Stimulated activated CD8-positive, alpha-beta memory T cell treated with anti-CD3 and anti-CD28 coated beads, Interleukin-12 subunit alpha, Interleukin-12 subunit beta, amount 100 ng/mL, for 24 hours (primary cell): ENCODE results near the gene AGAP2.

Source experiments
- DNase-seq: peaks from one replicate; pipeline ENCODE4 v3.0.0-alpha.2; 2020; ENCODE audit errors: extremely low read depth

The AGAP2 gene

DNA sequence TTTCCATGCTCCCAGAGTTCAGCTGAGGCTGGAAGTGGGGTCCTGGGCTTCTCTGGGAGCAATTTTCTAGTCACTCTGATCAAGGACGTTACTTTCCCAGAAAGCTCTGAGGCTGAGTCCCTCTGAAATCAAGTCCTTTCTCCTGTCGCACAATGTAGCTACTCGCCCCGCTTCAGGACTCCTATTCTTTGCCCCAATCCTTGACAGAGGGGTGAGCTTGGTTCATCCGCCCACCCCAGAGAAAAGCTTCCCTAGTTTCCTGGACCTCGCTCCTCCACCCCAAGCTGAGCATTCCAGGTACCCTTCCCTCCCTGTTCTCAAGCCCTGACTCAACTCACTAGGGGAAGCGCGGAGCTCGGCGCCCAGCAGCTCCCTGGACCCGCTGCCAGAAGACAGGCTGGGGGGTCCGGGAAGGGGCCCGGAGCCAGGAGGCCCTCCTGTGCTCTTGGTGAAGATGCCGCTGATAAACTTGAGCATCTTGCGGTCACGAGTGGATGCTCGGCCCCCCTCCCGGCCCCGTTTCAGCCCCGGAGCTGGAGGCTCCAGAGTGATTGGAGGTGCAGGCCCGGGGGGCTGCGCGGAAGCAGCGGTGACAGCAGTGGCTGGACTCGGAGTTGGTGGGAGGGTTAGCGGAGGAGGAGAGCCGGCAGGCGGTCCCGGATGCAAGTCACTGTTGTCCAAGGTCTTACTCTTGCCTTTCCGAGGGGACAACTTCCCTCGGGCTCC lies 1.6 kb downstream of the AGAP2 start:
- DNase-seq, result no peak

DNA sequence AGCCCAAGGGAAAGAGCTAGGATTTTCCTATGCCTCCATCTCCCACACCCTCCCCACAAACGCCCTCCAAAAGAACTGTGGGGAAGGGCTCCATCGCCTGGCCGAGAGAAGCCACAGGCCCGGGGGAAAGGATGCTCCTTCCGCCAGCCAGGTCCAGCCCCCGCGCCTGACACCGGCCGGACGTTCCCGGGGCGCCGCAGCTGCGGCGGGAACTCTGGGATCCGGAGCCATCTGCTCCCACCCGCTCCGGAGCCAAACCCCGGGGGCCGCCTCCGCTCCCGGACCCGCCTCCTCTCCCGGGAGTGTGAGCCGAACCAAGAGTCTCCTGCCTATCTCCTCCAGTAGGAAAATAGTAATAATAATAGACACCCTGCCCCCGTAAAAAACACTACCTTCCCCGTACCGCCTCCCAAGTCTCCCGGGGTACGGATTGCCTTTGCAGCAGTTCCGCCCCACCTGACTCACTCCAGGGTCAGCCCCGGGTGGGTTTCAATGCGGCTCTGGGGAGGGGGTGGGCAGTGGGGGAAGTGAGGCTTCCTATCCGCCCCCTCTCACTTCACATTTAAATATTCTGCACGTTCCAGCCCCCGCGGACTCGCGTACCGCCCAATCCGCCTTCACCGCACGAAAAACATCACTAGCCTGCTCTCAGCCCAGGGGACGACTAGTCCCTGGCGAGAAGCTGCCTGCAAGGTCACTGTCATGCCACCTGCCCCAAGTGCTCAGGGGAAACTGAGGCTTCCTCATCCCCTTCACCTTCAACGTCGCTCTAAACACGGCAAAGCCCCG lies 2.4 kb downstream of the AGAP2 start:
- no peak for DNase-seq

DNA sequence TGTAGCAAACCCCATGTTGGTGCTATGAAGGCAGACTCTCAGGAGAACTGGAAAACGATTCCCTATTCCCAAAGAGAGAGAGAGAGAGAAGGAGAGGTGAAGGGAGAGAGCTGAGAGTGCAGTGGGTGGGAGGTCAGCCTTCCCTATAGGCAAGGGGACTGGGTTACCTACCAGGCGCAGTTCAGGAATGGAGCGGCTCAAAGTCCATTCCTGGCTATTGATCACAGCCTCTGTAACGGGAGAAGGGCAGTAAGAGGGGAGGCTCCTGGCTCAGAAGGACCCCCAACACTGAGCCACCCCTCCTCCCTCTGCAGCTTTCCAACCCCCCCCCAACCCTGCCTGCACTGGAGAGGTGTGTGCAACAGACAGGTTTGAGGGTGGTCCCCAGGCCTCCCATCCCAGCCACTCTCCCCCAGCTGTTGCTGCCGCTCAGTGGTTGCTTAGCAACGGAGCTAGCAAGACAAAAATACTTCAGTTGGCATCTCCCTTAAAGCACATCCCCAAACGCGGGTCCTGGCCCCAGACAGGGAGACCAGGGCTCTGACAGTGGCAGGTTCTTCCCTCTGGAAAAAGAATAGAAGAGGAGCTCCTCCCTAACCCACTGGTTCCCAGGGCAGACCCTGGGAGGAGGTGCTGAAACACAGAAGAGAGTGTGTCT lies 3.2 kb downstream of the AGAP2 start:
- DNase-seq, result no peak

DNA sequence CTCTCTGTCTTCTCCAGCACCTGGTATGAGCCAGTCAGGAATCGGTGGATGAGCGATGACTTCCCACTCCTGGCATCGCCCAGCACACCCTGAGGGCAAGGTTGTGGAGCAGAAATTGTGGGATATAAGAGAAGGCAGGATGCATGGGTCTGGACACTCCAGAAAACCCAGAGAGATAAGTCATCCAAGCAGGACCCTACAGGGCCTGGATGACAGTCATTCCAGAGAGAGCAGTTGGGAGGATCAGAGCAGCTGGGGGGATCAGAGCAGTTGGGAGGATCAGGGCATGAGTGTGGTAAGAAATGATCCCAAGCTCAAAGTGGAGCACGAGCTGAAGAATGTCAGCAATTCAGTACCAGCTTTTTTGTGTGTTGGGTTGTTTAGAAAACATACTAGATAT lies 4.0 kb downstream of the AGAP2 start:
- DNase-seq, result no peak

DNA sequence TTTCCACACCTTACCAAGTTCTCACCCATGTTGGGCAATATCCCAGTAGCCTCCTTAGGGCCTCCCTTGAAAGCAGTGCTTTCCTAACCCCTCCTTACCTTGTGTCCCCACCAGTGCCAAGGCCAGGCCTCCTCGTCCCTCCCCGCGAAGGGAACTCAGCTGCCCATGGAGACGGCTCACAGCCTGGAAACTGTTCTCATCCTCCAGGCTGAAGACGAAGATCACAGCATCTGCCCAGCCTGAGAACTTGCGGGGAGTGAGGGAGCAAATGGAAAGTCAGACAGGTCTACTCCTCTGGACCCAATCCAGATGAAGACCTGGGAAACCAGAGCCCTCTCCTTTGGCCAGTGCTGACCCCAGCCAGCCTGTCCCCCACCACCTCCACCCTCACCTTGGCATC lies 4.6 kb downstream of the AGAP2 start:
- DNase-seq, result no peak

DNA sequence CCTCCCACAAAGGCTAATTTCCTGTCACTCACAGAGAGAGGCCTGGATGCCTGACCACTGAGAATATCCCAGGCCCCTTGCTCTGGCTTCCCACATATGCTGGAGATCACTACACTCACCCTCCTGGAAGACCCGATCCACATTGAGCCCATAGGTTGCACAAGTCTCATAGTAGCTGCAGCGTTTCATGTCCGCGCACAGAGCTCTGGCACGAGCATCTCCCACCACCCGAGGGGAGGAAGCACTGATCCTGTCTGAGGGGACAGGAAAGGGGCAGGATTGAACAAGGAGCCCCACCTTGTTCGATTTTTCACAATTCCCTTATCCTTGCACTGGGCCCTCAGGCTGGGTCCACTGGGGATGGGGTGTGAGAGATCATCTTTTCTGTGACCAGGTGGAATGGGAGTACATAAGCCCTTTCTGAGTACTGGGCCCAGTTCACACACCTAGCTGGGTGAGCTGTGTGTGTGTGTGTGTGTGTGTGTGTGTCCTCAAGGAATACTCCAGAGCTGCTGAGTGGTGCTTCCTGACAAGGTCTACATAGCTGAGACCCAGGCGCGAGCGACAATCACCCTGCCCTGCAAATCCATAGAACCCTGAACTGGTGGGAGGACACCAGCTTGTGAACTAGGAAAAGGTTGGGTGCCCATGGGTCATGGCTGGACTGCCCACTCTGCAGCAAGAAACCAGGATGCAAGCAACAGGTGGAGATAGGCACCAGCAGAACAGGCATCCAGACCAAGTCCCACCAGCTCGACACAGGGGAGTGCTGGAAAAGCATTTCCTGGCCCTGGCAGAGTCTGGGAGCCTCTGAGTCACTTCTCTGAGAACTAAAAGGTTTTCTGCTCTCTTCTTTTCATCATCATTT lies 5.6 kb downstream of the AGAP2 start:
- DNase-seq, result no peak

DNA sequence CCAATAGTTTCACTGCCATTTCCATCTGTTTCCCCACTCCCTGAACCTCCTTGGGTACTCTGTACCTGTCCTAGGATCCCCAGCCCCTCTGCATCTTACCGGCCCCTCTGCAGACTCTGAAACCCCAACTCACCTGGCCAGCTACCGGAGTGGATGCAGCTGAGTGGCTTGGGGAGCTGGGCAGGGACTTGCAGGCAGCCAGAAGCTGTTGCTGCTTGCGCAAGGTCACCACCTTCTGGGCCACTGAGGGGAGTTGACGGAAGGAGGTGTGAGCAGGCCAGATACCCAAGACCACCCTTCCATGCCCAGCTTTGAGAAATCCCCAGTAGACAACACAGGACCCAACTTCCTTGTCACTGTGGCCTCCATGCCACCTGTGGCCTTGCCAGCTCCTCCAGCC lies 6.3 kb downstream of the AGAP2 start:
- DNase-seq, result no peak

DNA sequence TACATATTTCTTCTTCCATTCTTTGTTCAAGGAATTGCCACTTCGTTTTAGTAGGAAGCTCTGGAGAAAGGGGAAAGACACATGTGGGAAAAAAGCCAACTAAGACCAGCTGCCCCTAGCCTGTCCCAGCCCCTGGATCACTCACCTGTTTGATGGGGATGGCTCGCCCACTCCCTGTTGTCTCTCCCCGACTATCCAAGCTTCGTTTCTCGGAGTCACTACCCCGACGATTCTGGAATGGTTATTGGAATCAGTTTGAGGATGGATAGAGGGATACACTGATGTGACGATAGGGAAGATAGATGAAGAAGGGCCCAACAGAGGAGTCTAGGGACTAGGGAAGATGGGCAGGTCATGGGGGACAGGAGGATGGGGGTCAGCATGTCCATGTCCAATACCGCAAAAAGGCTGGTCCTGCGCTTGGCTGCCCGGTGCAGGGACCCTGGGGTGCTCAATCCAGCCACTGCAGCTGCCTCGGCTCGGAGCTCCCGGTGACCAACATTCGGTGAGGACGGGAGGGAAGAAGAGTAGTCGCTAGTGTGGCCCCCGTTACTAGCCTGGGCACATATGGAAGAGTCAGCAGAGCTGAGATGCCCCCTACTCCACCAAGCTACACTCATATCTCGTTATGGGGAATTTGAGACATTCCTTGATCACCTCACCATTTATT lies 7.0 kb downstream of the AGAP2 start:
- no peak for DNase-seq

DNA sequence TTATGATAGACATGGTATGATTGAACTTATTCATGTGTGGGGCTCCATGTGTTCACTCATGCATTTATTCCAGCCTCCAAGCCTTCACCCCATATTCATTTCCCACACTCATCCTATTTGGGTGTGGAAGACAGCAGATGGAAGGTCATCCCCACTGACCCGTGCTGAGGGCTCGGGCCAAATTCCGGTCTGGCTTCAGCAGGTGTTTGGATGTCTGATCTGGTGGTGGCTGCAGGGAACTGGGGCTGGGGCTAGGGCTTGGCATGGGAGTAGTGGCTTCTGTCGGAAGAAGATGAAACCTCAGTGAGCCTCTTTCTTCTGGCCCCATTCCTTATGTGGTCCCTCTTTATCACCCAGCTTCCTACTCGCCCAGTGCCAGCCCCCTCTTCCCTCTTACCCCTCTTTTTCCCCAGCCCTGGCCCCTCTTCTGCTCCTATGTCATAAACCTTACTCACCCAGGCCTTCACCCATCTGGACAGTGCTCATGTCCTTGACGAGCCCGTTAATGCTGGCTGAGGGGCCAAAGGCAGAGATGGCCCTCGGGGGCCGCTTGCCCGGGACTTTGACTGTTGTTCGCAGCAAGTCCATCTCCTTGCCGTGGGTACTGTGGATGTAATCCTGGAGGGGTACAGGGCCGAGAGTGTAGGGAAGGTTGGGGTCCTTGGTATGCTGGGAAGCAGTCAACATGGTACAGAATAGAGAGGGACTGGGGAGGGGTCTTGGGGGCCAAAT lies 8.0 kb downstream of the AGAP2 start:
- DNase-seq, result no peak

DNA sequence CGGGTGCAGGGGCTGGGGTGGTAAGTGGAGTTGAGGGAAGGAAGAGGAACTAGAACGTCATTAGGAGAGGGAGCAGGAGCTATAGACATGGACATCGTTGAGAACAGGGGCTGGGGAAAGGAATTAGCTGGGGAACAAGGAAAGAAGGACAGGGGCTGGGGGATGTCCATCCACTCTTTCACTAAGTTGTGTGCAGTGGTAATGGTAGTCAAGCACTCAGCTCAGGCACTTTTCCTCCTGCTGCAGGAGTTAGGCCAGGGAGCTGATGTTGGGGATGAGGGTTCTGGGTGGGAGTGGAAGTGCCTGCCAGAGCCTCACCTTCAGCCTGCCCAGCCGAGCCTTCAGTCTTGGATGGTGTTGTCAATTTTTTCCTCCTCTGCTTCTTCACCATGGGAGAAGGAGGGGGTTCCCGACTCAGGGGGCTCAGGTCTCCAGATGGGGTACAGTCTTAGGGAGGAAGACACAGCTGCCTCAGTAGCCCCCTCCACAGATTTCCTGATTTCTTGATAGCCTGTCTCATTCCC lies 9.2 kb downstream of the AGAP2 start:
- no peak for DNase-seq

DNA sequence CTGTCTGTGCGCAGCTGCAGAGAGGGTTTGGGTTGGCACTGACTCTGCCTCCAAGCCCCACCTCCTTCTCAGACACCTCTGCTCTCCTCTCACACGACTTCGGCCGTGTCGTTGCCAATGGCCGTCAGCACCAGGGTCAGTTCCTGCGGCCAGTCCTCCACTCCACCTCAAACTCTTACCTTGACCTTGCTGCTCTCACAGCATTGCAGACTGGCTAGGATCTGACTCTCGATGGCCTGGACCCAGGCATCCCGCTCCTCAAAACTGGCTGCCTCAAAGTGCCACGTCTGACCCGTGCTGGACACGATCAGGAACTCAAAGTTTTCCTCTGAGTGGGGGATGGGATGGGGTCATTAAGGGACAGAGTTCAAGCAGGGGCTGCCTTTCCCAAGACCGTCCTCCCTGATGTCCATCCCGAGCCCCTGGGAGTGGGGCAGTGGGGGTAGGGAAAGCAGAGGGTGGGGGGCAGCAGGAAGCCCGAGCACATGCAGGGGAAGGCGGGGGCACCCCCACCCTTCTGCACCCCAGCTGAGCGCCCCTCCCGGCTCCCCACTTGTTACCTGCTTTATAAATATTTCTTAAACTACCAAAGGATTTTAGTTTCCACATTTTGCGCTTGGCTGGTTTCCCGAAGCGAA lies 10.7 kb downstream of the AGAP2 start:
- DNase-seq, result no peak

DNA sequence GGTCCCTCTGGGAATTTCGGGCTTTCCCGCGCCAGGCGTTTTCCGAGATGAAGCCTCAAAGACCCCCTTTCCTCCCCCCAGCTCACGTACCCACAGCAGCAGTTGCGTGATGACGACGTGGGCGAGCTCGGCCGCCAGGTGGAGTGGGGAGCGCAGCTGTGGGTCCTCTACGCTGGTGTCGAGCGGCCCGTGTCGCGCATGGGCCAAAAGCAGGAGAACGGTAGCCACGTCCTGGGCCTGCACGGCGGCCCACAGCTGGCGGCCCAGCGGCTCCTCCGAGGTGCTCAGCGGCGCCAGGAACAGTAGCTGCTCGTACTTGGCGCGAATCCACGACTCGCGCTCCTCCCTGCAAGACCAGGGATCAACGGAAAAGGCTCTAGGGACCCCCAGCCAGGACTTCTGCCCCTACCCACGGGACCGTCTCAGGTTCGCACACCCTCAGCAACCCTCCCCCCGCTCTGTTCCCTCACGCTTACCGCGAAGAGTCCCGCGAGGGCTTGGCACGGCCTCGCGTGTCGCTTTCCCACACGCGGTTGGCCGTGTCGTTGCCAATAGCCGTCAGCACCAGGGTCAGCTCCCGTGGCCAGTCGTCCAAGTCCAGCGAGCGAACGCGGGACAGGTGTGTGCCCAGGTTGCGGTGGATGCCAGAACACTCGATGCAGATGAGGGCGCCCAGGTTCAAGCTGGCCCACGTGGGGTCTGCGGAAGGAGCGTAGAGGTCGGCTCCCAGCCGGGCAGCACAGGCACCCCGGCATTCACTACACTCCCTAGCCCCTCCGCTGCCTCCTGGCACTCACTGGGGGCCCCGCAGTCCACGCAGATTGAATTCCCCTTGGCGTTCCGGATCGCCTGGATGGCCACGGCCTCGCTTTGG lies 11.4 kb downstream of the AGAP2 start:
- DNase-seq, result no peak

DNA sequence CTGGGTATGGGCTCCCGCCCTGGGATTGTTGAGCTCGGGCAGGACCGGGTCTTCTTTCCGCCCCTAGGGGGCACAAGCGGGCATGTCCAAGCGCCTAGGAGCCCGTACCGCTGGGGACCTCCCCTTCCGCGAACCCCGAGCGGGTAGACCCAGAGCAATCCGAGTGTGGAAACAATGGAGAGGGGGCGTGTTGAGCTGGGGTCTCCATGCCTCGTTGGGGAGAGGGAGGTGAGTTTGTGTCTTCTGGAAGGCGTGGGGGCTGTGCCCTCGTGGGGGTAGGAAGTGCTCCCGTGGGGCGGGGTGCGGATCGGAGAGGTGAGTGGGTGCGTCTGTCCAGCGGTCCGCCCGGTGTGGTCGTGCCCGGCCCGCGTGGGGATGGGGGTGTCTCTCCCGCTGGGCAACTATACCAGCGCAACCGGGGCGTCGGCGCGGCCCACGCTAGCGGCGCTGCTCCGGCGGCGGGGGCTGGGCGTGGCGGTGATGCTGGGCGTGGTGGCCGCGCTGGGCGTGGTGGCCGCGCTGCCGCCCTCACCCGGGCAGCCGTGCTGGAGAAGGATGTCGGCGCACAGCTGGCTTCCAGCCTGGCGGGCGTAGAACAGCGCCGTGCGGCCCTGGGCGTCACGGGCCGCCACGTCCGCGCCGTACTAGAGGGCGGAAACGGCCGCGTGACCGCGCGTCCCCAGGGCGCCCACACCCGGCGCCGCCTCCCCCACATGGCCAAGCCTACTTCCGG lies 12.2 kb downstream of the AGAP2 start:
- no peak for DNase-seq

DNA sequence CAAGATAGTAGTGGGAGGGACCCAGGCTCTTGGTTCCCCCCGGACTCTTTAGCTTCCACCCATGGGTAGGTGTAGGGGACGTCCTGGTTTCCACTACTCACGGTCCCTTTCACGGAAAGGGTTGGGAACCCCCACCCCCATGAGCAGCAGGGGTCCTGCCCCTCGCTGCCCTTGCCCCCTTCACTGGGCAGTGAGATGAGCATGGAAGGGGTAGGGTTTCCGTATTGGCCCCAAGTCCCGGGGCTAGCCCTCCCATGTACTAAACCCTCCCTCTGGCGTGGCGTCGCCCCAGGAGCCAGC lies 12.7 kb downstream of the AGAP2 start:
- no peak for DNase-seq

DNA sequence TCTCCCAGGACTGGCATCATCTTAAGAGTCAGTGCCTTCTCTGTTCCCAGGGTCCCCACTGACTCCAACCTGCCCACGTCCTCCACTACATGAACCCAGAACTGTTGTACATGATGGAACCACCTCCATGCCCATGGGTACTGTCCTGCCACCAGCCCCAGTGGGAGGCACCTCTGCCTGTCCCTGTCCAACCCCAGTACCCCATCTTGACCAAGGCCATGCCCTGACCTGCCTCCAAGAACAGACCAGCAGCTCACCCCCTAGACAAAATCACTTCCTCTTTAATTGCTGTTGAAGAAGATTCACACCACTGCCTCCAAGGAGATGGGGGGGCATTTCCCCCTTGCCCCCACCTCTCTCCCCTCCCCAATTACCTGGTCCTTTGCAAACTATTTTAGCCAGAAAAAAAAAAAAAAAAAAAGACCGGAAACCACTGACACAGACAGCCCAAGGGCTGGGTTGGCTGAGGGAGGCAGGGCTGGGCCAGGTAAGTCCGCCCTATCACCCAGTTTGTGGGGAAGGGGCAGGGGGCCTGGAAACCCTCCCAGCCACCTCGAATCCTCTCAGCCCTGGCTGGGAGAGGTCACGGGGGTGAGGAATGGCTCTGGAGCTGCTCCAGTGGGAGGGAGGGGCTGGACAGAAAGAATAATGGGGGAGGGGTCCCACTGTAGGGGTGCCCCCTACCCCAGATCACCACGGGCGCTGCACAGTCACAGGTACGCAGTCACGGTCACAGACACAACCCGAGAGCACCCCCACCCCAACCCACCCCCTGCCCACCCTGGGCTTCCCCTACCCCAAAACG lies 13.4 kb downstream of the AGAP2 start:
- no peak for DNase-seq

DNA sequence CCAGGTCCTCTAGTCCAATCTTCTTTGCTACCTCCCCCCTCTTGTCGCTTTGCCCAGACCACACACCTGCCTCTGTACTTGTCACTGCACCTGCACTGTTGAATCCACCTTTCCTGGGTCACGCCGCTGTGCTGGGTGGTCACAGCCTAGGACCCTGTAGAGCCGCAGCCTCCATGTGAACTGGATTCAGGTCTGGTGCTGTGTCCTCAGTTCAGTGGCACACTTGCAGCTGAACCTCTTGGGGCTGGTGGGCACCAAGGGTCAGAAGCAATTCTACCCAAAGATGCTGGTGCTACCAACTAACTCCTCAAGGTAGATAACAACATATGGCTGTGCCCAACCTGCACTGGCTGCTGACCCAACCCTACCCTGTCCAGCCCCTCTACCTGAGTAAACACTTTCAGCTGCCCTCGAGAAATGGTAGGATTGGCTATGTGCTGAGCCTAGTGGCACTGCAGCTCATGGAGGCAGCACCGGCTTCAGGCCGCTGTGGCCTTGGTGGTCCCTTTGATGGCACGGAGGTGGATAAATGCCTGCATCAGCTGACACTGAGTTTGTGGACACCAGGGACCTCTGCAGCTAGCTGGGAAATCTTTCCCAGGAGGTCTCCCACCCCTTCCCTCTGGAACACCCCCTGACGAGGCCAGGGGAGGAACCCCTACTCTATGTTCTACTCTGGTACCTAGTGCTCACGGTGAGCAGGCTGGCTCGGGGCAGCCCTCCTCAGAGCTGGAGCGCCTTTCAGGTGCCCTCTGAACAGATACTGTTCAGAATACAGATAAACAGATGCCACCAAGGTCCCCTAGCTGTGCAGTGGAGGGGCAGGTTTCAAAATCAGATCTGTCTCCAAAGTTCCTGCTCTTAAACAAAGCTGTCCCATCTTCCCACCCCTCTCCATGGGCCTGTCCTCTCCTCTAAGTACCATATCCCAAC lies 14.3 kb downstream of the AGAP2 start:
- DNase-seq, result no peak

DNA sequence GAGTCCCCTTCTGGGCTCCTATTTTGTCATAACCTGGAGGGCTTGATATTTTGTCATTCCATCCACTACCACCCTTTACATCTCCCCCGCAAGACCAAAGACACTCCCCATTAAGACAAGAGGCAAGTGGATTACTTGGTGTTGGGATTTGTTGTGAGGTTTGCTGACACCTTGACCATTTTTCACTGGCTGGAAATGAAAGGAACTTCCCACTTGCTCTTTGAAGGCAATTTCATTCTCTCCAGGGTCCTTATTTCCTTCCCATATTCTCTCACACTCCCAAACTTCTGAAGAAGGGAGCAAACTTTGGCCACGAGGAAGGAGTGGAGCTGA lies 14.9 kb downstream of the AGAP2 start:
- no peak for DNase-seq
